DND-41 (cell line): ENCODE measurements around the gene OTOS.

ENCODE experiments used
- ATAC-seq: fragments of 200-7000 bp; cut with Tn5 transposase; 3 replicates; pipeline ENCODE4 v1.9.1; 2021; ENCODE audit warnings: low read depth; ENCODE audit not compliant: insufficient read depth
- DNase-seq: peaks from one replicate; pipeline ENCODE4 v3.0.0-alpha.2; 2020
- H2AFZ ChIP-seq: 2 replicates; pipeline ENCODE4 v1.6.0; 2012; ENCODE audit warnings: low read depth, low read length
- H3K27ac ChIP-seq: 2 replicates; pipeline ENCODE4 v1.5.1; 2012; ENCODE audit warnings: low read length, inconsistent platforms
- H3K27me3 ChIP-seq: fragments of 200-600 bp; sonication (generic); 2 replicates; pipeline ENCODE4 v1.6.0; 2012; ENCODE audit warnings: low read length, mild to moderate bottlenecking, inconsistent platforms; ENCODE audit not compliant: insufficient read depth, poor library complexity
- H3K36me3 ChIP-seq: 2 replicates; pipeline ENCODE4 v1.5.1; 2012; ENCODE audit warnings: low read length, inconsistent platforms; ENCODE audit not compliant: insufficient read depth
- H3K4me1 ChIP-seq: 2 replicates; pipeline ENCODE4 v1.5.1; 2012; ENCODE audit warnings: mild to moderate bottlenecking, low read length; ENCODE audit not compliant: insufficient read depth
- H3K4me2 ChIP-seq: 2 replicates; pipeline ENCODE4 v1.6.0; 2012; ENCODE audit warnings: mild to moderate bottlenecking, moderate library complexity, low read length, inconsistent platforms; ENCODE audit not compliant: insufficient read depth
- H3K4me3 ChIP-seq, 2 experiments: fragments of 200-600 bp in 1 of 2; shearing (Covaris generic) in 1 of 2; 2 replicates each; pipeline ENCODE4 v1.5.1; 2012 to 2016; ENCODE audit warnings: inconsistent platforms in 2 of 2, low read length in 2 of 2, mild to moderate bottlenecking in 2 of 2, low read depth in 1 of 2, moderate library complexity in 1 of 2
- H3K79me2 ChIP-seq: 2 replicates; pipeline ENCODE4 v1.6.0; 2012; ENCODE audit warnings: low read length, inconsistent platforms; ENCODE audit not compliant: insufficient read depth
- H3K9ac ChIP-seq: 2 replicates; pipeline ENCODE4 v1.6.0; 2012; ENCODE audit warnings: low read depth, mild to moderate bottlenecking, inconsistent platforms, low read length, moderate library complexity
- H3K9me3 ChIP-seq: 2 replicates; pipeline ENCODE4 v1.5.1; 2012; ENCODE audit warnings: low read length, moderate library complexity, mild to moderate bottlenecking, inconsistent platforms; ENCODE audit not compliant: insufficient read depth, severe bottlenecking
- H4K20me1 ChIP-seq: 2 replicates; pipeline ENCODE4 v1.6.0; 2012; ENCODE audit warnings: low read length; ENCODE audit not compliant: insufficient read depth
- EZH2 ChIP-seq: IDR thresholded peaks from 3 replicates; pipeline ENCODE4 v1.6.1; 2012; ENCODE audit warnings: borderline replicate concordance, low read depth, mild to moderate bottlenecking, moderate library complexity, low read length, inconsistent platforms; ENCODE audit not compliant: severe bottlenecking
- TF ChIP-seq, protein P1 (sequence below): IDR thresholded peaks from 2 replicates; pipeline ENCODE4 v1.5.1; 2012; ENCODE audit warnings: borderline replicate concordance, low read length, moderate library complexity, mild to moderate bottlenecking; ENCODE audit not compliant: poor library complexity, severe bottlenecking; ENCODE audit errors: extremely low read depth

Gene OTOS

GRCh38 chr2:240169486-240170353, 29.3 kb upstream of the OTOS start:
- peaks cover 12% of the 10 kb centered on the region for H3K27me3 ChIP-seq
- no peak overlapping the region for H3K9ac ChIP-seq
- 0 out of 2 replicates have a peak, but pooled peaks cover 2% of the 10 kb centered on the region for H4K20me1 ChIP-seq
- H3K4me2 ChIP-seq, result no peak overlapping the region
- H3K4me3 ChIP-seq, result no peak overlapping the region
- no peaks in the 10 kb centered on the region for H3K79me2 ChIP-seq
- H3K36me3 ChIP-seq, result no peaks in the 10 kb centered on the region
- H3K9me3 ChIP-seq, result no peaks in the 10 kb centered on the region
- no peak for DNase-seq
- no peaks in the 10 kb centered on the region for H3K4me1 ChIP-seq
- H2AFZ ChIP-seq, result no peak overlapping the region
- no peak for ATAC-seq
- TF ChIP-seq, protein P1, sequence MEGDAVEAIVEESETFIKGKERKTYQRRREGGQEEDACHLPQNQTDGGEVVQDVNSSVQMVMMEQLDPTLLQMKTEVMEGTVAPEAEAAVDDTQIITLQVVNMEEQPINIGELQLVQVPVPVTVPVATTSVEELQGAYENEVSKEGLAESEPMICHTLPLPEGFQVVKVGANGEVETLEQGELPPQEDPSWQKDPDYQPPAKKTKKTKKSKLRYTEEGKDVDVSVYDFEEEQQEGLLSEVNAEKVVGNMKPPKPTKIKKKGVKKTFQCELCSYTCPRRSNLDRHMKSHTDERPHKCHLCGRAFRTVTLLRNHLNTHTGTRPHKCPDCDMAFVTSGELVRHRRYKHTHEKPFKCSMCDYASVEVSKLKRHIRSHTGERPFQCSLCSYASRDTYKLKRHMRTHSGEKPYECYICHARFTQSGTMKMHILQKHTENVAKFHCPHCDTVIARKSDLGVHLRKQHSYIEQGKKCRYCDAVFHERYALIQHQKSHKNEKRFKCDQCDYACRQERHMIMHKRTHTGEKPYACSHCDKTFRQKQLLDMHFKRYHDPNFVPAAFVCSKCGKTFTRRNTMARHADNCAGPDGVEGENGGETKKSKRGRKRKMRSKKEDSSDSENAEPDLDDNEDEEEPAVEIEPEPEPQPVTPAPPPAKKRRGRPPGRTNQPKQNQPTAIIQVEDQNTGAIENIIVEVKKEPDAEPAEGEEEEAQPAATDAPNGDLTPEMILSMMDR, result no peak
- TF ChIP-seq EZH2, result no peak
- no peak overlapping the region for H3K27ac ChIP-seq

- no peaks in the 10 kb centered on the region for H3K36me3 ChIP-seq
- 0 out of 2 replicates have a peak, but pooled peaks cover 2% of the 10 kb centered on the region for H4K20me1 ChIP-seq
- ATAC-seq (no peak), DNase-seq (no peak)
- no peaks in the 10 kb centered on the region for H3K4me1 ChIP-seq
- no peaks in the 10 kb centered on the region for H3K79me2 ChIP-seq
- TF ChIP-seq, protein P1, result no peak
- no peak for TF ChIP-seq EZH2
- H3K27me3 ChIP-seq, result peaks cover 10% of the 10 kb centered on the region
- H3K9ac ChIP-seq, result no peak overlapping the region
- no peak overlapping the region for H3K4me3 ChIP-seq
- no peak overlapping the region for H3K4me2 ChIP-seq
- no peaks in the 10 kb centered on the region for H3K9me3 ChIP-seq
- H3K27ac ChIP-seq, result no peak overlapping the region
- no peak overlapping the region for H2AFZ ChIP-seq
Measured at GRCh38 chr2:240168546-240169361, 28.3 kb upstream of the OTOS start.

DNA sequence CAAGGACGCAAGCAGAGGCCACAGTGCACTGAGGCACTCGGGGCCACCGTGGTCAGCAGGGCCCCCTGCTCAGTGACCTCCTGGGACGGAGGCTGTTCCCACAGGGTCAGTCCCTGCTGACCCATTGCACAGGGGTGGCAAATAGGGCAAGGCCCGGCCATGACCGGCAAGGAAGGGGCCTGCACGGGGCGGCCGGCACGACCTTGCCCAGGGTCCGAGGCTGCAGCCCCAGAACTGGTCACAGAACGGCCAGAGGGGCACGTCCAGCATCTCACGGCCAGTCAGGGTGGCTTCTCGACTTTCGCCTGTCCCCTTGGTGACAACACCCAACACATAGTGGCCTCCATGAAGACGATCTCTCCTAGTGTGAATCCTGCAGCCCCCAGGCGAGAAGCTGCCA, 27.6 kb upstream of the OTOS start:
- Histone ChIP-seq H3K79me2 (no peaks in the 10 kb centered on the region), H4K20me1 (0 out of 2 replicates have a peak, but pooled peaks cover 2% of the 10 kb centered on the region), H3K27me3 (peaks cover 9% of the 10 kb centered on the region), H3K36me3 (no peaks in the 10 kb centered on the region), H3K4me3 (no peak overlapping the region), H3K9me3 (no peaks in the 10 kb centered on the region), H3K9ac (no peak overlapping the region), H3K27ac (no peak overlapping the region), H3K4me1 (no peaks in the 10 kb centered on the region), H2AFZ (no peak overlapping the region), H3K4me2 (no peak overlapping the region)
- DNase-seq, result no peak
- TF ChIP-seq EZH2, result no peak
- TF ChIP-seq, protein P1, result no peak
- no peak for ATAC-seq
